Natural killer cell (primary cell): Measurements from ENCODE around the gene GSG1L2. TPM values are rescaled to one million over a fixed set of nuclear protein-coding genes. Genes with fewer than 3 reads are reported as not detected.

Experiments
- ATAC-seq, 3 donors: fragments of 150-1000 bp in 2 of 3; fragments of 200-7000 bp in 1 of 3; cut with Tn5 transposase; 1 replicate in 1 of 3; 2 replicates in 2 of 3; pipeline ENCODE4 v1.10.0; 2021; ENCODE audit warnings: mild to moderate bottlenecking in 2 of 3, moderate library complexity in 2 of 3
- DNase-seq, 2 donors: peaks; one replicate each; pipeline versions ENCODE4 v3.0.0 to v3.0.0-alpha.2; 2013 to 2021; ENCODE audit warnings: mixed read lengths in 1 of 2
- H3K27ac ChIP-seq: one replicate; pipeline ENCODE4 v1.5.1; 2013; ENCODE audit warnings: mild to moderate bottlenecking, low read length
- H3K27me3 ChIP-seq: one replicate; pipeline ENCODE4 v1.6.1; 2013; ENCODE audit warnings: low read length; ENCODE audit not compliant: control insufficient read depth, insufficient read depth
- H3K36me3 ChIP-seq: one replicate; pipeline ENCODE4 v1.6.1; 2013; ENCODE audit warnings: low read length; ENCODE audit not compliant: control insufficient read depth, insufficient read depth
- H3K4me1 ChIP-seq: one replicate; pipeline ENCODE4 v1.6.1; 2013; ENCODE audit warnings: low read length; ENCODE audit not compliant: control insufficient read depth, insufficient read depth
- H3K4me3 ChIP-seq: one replicate; pipeline ENCODE4 v1.5.1; 2013; ENCODE audit warnings: low read length
- H3K9me3 ChIP-seq: one replicate; pipeline ENCODE4 v1.6.1; 2013; ENCODE audit warnings: low read length; ENCODE audit not compliant: control insufficient read depth, insufficient read depth
- H3K27ac Mint-ChIP-seq, 2 donors: one replicate each; pipeline ENCODE4 v1.8.0; 2022; ENCODE audit warnings: mild to moderate bottlenecking in 2 of 2, mixed read lengths in 2 of 2, moderate library complexity in 1 of 2
- H3K27me3 Mint-ChIP-seq, 2 donors: one replicate each; pipeline ENCODE4 v1.8.0; 2022; ENCODE audit warnings: low read depth in 2 of 2, mixed read lengths in 2 of 2
- H3K36me3 Mint-ChIP-seq: one replicate; pipeline ENCODE4 v1.8.0; 2022; ENCODE audit warnings: mixed read lengths
- H3K4me1 Mint-ChIP-seq, 2 donors: one replicate each; pipeline ENCODE4 v1.8.0; 2022; ENCODE audit warnings: mixed read lengths in 2 of 2
- H3K4me3 Mint-ChIP-seq: one replicate; pipeline ENCODE4 v1.8.0; 2022; ENCODE audit warnings: mild to moderate bottlenecking, moderate library complexity, mixed read lengths
- H3K9me3 Mint-ChIP-seq, 2 donors: one replicate each; pipeline ENCODE4 v1.8.0; 2022; ENCODE audit warnings: mixed read lengths in 2 of 2
- CTCF ChIP-seq: fragments of 200-600 bp; IDR thresholded peaks from one replicate; pipeline ENCODE4 v1.8.0; 2022; ENCODE audit warnings: antibody characterized with exemption
- WGBS: methylation state at CpG from one replicate; pipeline ENCODE4 v1.1.7; 2013; ENCODE audit warnings: missing lambda C conversion rate; ENCODE audit not compliant: insufficient coverage; 5-methylcytosine and 5-hydroxymethylcytosine counted together
- intact Hi-C: fragments of 100-400 bp; cut with micrococcal nuclease; formaldehyde crosslinking; loops from one replicate; pipeline ENCODE4 v1.14.2; 2022
- total RNA-seq, 4 donors: library from RNA; stranded (reverse); fragments of 120-200 nt in 1 of 4; gene quantifications; one replicate each; pipeline versions ENCODE4 v1.2.3 to v1.2.4, GENCODE V29; 2013 to 2022

Gene GSG1L2
- total RNA-seq, 3 donors from 2014 or later (not counting 1 experiment from before 2014, with no cell fraction given), result not detected

GRCh38 chr17:9829343-9829742 is 7.5 kb upstream of the GSG1L2 start:
- Histone ChIP-seq H3K27ac (no peak overlapping the region), H3K27me3 (peaks cover 5% of the 10 kb centered on the region), H3K36me3 (no peaks in the 10 kb centered on the region), H3K9me3 (no peaks in the 10 kb centered on the region), H3K4me3 (no peak overlapping the region), H3K4me1 (no peaks in the 10 kb centered on the region)
- no CpG with 5 or more reads among the region's 2 CpGs for WGBS
- ATAC-seq (no peak), DNase-seq (no peak)
- no peak overlapping the region for H3K27ac Mint-ChIP-seq
- no peak overlapping the region for H3K4me3 Mint-ChIP-seq
- TF ChIP-seq CTCF, result no peak
- no peaks in the 10 kb centered on the region for H3K36me3 Mint-ChIP-seq
- no peaks in the 10 kb centered on the region for H3K4me1 Mint-ChIP-seq
- H3K9me3 Mint-ChIP-seq, result no peaks in the 10 kb centered on the region
- intact Hi-C loops, result no loop called here
- peaks cover 4 to 27% of the 10 kb centered on the region in 2 donors for H3K27me3 Mint-ChIP-seq

DNA sequence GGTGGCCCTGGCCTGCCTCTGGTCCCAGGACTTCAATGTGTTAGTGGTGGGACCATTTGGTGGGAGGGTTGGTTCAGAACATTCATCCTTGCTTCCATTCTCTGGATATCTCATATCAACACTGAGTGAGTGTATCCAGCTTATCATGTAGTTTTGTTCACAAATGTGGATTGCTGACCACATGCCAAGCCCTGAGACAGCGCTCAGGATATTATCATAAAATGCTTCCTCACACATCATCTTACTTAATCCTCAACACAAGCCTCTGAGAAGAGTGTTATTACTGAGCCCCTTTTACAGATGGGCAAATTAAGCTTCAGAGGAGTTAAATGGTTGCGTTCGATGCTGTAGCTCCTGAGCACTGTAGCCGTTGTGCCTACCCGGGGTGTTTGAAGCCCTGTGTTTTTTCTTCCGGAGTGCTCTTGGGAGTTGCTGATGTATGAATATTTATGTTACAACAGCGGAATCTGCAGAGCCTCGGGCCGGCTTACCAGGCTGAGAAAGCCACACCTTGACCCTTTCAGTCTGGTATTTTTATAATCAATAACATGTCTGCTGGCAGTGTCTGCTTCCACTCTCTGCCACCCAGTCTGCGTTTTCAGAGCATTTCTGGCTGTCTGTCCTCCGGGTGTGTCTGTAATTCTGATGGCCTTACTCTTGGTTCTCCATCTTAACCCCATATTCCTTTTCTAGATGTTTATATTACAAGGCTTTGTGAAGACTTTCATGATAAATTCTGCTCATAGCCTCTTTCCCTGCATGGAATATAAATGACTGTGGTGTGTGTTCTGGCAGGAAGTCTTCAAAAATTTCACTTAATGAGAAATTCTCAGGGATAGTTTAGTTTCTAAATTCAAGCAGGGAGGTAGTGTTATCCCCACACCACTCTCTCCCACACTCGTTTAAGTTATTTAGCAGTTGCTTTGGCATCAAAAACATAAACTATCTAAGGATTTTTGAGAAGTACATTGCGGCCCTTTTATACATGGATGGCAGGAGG is 6.7 kb upstream of the GSG1L2 start:
- no peaks in the 10 kb centered on the region for H3K36me3 Mint-ChIP-seq
- Histone ChIP-seq H3K4me1 (no peaks in the 10 kb centered on the region), H3K36me3 (no peaks in the 10 kb centered on the region), H3K27me3 (peaks cover 5% of the 10 kb centered on the region), H3K9me3 (no peaks in the 10 kb centered on the region), H3K4me3 (no peak overlapping the region), H3K27ac (no peak overlapping the region)
- no peaks in the 10 kb centered on the region for H3K4me1 Mint-ChIP-seq
- H3K27ac Mint-ChIP-seq, result no peak overlapping the region
- WGBS, result 95% methylated on average over 11 of the region's 13 CpGs
- H3K27me3 Mint-ChIP-seq, result peaks cover 4 to 27% of the 10 kb centered on the region in 2 donors
- intact Hi-C loops, result no loop called here
- DNase-seq, result no peak
- no peak for TF ChIP-seq CTCF
- H3K9me3 Mint-ChIP-seq, result no peaks in the 10 kb centered on the region
- ATAC-seq, result no peak
- H3K4me3 Mint-ChIP-seq, result no peak overlapping the region

DNA sequence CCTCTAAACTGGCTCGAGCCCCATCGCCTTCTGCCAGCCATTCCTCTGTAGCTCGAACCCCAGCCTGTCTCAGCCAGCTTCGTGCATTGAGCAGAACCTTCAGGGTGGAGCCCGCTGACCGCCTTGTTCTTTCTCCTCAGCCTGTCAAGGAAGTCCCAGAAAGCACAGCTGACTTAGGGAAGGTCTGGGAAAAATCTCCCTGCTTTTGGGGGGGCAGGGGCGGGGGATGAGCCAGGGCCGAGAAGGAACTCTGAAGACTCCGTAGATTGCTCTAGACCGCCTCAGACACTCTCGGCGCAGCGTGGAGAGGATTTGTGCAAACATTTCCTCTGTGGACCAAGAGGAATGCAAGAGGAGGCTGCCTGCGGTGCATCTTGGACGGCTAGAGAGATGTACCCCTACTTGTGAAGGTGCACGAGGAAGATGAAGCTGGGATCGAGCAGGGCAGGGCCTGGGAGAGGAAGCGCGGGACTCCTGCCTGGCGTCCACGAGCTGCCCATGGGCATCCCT is 3.8 kb upstream of the GSG1L2 start, which contains the start of gene GLP2R:
Gene GLP2R (plus strand): TSS at position 284 of the 510 bp plus-strand sequence. CDS start 140 bp downstream, at position 424.
- ATAC-seq (no peak), DNase-seq (no peak)
- 65% methylated on average over 21 of the region's 21 CpGs for WGBS
- no peak within 1 kb of the TSS for H3K4me3 ChIP-seq
- H3K9me3 ChIP-seq, result no peaks in the 10 kb centered on the region
- intact Hi-C loops, result no loop called here
- Mint-ChIP-seq H3K27ac (no peak within 1 kb of the TSS), H3K9me3 (no peaks in the 10 kb centered on the region), H3K4me1 (no peaks in the 10 kb centered on the region), H3K4me3 (no peak within 1 kb of the TSS), H3K36me3 (no peaks in the 10 kb centered on the region), H3K27me3 (peaks cover 7 to 18% of the 10 kb centered on the region in 2 donors)
- no peak for TF ChIP-seq CTCF
- H3K27ac ChIP-seq, result no peak within 1 kb of the TSS
- H3K4me1 ChIP-seq, result no peaks in the 10 kb centered on the region
- peaks cover 5% of the 10 kb centered on the region for H3K27me3 ChIP-seq
- no peaks in the 10 kb centered on the region for H3K36me3 ChIP-seq
